NCI-H128 (cell line): ENCODE results near the gene PHOX2A.

ENCODE experiments used
- DNase-seq: peaks from one replicate; lab custom pipeline; 2025; ENCODE audit not compliant: unreplicated experiment; lab: John Stamatoyannopoulos, UW

The PHOX2A gene

GRCh38 chr11:72189455-72190250 lies 54.3 kb downstream of the PHOX2A start:
- no peak for DNase-seq
